Kasumi-1 (cell line): Measurements from ENCODE around the gene CREBRF.
"Not testable (repeated sequence)": the region's sequence is repeated elsewhere in the genome, so short reads cannot be mapped to it uniquely, and the experiment has no call there.

Experiments used
- DNase-seq, 2 experiments: peaks; one replicate each; lab custom pipeline; 2025; lab: John Stamatoyannopoulos, UW

The CREBRF gene

DNA sequence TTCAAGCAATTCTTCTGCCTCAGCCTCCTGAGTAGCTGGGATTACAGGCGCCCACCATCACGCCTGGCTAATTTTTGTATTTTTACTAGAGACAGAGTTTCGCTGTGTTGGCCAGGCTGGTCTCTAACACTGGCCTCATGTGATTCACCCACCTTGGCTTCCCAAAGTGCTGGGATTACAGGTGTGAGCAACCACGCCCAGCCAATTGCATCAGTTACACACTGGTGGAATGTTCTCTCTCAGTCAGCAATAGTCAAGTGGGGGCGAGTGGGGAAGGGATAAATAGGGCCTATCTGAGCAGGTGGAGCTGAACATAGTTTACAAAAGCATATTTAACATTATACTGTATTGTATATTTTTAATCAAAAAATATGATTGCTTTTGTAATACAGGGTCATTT, 98.5 kb downstream of the CREBRF start:
- DNase-seq, result not testable (repeated sequence)

DNA sequence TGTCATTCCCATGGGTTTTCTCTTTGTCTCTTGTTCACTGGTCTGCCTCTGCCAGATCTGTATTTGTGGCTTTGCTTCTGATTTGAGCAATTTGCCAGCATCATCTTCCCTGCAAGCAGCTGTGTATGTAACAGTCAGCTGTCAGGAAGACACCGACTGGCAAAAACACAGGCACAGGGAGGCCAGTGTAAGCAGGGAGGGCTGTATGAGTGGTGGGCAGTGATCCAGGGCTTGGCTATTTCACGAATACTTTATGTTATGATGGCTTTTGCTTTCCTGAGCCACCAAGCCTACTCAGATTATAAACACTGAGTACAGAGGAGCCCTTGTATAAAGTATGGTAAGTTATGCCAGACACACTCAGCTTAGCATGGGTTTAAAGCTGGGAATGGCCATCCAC, 99.8 kb downstream of the CREBRF start:
- no peak for DNase-seq

DNA sequence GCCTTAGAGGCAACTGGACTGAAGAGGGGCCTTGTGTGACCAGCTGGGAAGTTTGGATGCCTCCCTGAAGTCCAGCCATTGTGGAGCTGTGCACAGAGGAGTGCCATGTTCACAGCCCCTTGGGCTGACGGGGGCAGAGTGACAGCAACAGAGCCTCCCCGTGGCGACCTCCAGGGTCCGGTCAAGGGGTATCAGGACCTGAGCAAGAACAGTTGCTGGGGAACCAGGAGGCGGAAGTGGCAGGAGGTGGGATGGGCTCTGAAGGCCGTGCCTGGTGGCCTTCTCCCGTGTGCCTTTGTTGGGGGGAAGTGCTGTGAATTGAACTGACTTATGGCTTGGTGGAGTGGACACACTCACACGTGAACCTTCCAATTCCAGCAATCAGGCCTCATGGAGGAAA, 102.2 kb downstream of the CREBRF start:
- DNase-seq, result no peak

DNA sequence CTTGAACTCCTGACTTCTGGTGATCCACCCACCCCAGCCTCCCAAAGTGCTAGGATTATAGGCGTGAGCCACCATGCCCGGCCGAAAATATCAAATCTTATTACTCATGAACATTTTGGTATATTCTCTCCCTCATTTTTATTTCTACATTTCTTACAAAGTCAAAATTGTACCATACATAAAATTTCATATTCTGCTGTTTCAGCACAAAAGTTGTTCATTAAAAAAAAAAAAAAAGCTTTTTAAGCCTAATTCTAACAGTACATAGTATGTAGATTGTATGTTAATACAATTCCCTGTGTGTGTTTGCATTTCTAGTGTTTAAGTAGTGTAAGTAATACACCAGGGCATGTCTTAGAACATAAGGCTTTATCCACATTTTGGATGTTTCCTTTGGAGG, 103.1 kb downstream of the CREBRF start:
- no peak for DNase-seq

DNA sequence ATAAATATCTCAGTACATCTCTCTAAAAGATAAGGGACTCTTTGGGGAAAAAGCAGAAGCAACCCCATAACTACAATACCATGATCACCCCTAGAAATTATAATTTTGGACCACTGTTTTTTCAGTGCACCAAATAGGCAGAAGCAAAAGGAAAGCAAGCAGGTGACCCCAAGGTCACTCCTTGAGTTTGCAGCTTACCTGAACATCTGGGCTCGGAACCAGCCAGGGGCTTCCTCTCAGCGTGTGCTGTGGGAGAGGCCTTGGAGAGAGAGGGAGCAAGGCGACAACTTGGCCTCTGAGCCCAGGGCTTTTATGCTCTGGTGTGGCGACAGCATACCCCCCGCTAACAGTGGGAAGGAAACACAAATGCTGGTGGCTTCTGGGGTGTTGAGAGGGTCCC, 105.0 kb downstream of the CREBRF start:
- DNase-seq, result no peak

DNA sequence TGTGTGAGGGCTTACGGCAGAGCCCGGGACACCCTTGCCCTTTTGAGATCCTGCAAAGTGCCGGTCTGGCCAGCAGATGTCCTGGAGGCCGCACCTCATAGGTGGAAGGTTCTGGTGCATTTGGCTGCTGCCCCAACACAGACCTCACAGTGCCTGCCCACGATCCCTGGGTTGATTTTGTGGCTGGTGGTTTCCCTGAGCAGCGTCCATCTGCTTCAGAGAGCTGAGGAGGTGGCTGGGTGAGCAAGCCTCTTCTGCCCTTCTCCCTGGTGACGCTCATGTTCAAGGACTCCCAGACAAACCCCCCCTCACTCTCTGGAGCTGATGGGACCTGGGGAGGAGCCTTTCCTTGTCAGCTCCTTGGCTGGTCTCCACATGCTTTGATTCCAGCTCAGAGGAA, 107.1 kb downstream of the CREBRF start:
- no peak for DNase-seq

DNA sequence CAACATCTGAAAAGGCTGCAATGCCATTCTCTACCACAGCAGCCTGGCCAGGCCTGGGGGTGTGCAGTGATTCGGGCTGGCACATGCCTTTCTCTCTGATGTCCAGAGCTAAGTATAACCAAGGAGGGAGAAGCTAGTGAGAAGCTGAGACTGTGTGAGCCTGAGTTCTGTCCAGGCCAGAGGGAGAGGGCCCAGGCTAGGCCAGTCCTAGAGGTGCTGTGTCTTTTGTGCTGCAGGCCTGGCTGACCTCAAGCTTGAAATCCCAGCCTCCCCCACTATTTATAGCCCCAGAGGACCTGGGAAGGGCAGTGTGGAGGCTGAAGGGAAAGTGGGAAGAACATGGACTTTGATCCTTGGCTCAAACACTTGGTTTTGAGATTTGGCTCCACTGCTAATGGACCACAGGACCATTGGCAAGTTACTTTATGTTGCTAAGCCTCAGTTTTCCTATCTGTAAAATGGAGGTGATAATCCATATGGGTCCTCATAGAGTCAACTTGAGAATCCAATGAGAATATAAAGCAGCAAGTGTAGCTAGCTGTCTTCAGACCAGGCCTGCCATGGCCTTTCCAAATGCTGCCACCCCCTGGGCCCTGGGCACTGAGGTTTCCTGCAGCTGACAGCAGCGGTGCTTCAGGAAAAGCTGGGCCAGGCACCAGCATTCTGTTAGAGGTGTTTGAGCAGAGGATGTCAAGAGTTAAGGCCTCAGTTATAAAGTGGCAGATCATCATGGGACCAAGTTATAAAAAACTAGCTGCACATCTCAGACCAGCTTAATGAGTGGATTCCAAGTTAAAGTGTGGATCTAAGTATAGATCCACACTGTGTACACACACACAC, 109.2 kb downstream of the CREBRF start:
- DNase-seq, result no peak

DNA sequence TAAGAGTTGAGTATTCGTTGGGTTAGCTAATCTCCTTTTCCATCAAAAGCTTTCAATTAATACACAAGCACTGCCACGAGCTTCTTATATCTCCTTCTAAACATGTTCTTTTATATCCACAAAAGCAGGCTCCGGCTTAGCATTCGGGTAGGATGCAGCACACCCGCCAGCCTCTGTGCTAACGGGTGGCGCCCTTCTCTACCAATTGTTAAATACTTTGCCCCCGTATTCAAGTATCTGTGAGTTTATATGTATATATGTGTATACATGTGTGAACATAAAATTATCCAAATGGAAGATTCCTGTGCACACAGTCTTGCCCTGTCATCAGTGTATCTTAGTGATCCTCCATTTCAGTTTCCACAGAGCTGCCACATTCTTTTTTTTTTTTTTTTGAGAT, 116.0 kb downstream of the CREBRF start:
- no peak for DNase-seq

DNA sequence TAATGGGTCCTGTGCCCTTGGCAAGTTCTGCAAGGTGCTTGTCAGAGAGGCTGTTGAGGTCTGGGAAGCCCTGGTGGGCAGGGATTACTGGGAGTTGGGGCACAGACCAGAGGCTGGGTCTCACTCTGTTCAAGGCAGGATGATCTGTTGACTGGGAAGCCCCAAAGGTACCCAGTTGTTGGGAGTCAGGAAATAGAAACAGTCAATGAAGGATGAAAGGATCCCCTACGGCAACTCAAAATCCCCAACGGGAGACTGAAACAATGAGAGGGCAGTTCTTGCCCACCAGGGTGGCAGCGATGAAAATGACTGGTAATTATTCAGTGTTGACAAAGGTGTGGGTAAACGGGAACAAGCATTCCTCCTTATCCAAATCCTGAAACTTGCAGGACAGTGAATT, 119.4 kb downstream of the CREBRF start:
- no peak for DNase-seq

DNA sequence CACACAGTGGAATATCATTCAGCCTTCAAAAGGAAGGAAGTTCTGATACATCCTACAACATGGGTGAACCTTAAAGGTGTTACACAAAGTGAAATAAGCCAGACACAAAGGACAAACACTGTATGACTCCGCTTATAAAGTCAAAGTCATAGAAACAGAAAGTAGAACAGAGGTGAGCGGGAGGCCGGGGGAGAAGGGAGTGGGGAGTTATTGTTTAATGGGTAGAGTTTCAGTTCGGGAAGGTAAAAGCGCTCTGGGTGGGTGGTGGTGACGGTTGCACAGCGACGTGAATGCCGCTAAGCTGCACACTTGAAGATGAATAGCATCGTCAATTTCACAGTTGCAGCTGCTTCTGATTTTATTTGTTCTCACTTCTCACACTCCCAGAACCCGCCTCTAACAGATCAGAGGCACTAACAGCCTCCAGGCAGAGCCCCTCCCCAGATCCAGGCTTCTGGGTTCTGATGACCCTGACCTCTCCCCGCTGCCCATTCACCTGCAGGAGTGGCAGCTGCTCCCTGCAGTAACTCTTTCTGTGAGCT, 122.3 kb downstream of the CREBRF start:
- no peak for DNase-seq

DNA sequence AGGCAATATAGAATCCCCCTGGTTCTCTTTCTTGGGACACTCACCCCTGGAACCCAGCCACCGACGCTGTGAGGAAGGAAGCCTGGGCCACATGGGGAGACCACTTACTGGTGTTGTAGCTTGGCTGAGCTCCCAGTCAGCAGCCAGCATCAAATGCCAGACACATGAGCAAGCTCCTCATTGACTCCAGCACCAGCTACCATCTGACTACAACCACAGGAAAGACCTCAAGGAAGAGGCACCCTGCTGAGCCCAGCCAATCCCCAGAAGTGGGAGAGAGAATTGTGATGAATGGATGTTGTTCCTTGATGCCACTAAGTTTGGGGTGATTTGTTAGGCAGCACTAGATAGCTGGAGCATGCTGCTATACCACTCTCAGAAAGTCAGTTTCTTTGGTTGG, 124.2 kb downstream of the CREBRF start:
- DNase-seq, result no peak

DNA sequence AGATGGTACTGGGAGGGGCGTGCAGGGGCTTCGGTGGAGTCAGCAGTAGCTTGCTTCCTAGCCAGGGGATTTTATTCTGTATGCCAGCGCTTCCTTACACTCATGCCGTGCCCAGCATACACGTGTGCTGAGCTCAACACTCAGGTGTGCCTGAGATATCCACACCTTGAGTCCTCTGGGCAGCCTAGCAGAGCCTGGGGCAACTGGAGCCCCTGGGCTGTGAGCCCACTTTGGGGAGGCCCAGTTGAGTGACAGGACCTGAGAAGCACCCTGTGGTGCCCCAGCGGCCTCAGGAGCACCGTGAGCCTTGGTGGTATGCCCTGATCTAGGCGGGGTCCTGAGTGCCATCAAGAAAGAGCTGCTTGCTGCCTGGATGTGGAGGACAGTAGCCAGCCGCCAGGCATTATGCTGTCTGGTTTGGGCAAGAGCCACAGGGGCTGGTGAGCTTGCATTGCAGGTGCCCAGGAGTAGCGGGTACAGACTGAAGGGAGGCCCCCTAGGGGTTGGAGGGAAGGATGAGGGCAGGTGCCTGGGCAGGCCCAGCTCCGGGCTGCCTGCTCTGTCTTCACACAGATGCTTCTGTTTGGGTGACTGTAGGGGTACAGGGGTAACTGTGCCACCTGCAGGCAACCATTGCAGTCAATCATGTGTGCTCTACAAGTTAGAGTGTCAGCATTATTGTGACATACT, 131.0 kb downstream of the CREBRF start:
- peak in 1 of 2 experiments; percentile 11 for DNase-seq

DNA sequence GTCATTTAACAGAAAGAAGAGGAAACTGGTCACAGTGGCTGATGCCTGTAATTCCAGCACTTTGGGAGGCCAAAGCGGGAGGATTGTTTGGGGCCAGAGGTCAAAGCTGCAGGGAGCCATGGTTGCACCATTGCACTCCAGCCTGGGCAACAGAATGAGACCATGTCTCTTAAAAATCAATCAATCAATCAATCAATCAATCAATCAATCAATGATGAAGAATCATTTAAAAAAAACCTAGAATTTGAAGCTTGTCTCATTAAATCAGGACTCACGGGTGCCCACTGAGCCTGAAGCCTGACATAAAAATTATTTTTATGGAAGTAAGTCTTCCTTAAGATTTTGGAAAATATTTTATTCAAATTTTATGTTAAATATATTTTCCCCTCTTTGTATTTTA, 132.1 kb downstream of the CREBRF start:
- no peak for DNase-seq
